HFF-Myc (cell line): ENCODE results near the gene LAPTM4A.
A peak's percentile ranks its signal among the peaks of the same experiment; 100 is the strongest.
"Not testable (repeated sequence)": the region's sequence is repeated elsewhere in the genome, so short reads cannot be mapped to it uniquely, and the experiment has no call there.

Source experiments
- DNase-seq: peaks from one replicate; pipeline ENCODE4 v3.0.0-alpha.2; 2011; ENCODE audit warnings: low read depth; ENCODE audit errors: extremely low read depth
- H3K4me3 ChIP-seq: replicated peaks from 2 replicates; pipeline ENCODE4 v1.5.1; 2011; ENCODE audit warnings: low read depth, mild to moderate bottlenecking, control low read depth, low read length
- TF ChIP-seq, protein P1 (sequence below): IDR thresholded peaks from 2 replicates; pipeline ENCODE4 v1.5.1; 2012; ENCODE audit warnings: mild to moderate bottlenecking, low read depth, low read length, control low read depth; ENCODE audit errors: missing control alignments

The LAPTM4A gene

DNA sequence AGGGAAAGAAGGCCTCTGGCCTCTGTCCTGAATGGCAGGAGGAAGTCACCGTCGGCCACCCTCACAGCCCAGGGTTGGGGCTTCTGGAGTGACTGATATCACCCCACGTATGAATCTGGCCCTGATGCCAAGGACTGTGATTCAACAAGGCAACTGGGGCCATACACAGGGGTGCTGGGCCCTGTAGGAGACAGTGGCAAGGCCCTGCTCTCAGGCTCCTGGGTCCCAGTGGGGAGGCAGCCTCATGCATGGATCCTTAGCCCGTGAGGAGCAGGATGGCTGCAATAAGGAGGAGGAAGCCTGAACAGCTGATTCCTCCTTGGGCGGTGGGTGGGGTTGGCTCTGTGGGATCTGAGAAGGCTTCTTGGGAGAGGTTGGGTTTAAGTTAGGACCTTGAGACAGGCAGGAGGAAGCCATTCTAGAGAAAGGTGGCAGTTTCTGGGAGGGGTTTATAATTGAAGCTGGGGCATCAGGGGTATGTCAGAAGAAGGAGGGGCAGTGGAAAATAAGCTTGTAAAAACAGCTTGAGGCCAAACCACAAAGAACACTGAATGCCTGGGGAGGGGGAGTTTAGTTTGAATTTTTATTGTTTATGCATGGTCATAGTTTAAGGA, 42.8 kb upstream of the LAPTM4A start:
- H3K4me3 ChIP-seq = no peak overlapping the region
- no peak for DNase-seq
- TF ChIP-seq, protein P1, sequence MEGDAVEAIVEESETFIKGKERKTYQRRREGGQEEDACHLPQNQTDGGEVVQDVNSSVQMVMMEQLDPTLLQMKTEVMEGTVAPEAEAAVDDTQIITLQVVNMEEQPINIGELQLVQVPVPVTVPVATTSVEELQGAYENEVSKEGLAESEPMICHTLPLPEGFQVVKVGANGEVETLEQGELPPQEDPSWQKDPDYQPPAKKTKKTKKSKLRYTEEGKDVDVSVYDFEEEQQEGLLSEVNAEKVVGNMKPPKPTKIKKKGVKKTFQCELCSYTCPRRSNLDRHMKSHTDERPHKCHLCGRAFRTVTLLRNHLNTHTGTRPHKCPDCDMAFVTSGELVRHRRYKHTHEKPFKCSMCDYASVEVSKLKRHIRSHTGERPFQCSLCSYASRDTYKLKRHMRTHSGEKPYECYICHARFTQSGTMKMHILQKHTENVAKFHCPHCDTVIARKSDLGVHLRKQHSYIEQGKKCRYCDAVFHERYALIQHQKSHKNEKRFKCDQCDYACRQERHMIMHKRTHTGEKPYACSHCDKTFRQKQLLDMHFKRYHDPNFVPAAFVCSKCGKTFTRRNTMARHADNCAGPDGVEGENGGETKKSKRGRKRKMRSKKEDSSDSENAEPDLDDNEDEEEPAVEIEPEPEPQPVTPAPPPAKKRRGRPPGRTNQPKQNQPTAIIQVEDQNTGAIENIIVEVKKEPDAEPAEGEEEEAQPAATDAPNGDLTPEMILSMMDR = no peak

DNA sequence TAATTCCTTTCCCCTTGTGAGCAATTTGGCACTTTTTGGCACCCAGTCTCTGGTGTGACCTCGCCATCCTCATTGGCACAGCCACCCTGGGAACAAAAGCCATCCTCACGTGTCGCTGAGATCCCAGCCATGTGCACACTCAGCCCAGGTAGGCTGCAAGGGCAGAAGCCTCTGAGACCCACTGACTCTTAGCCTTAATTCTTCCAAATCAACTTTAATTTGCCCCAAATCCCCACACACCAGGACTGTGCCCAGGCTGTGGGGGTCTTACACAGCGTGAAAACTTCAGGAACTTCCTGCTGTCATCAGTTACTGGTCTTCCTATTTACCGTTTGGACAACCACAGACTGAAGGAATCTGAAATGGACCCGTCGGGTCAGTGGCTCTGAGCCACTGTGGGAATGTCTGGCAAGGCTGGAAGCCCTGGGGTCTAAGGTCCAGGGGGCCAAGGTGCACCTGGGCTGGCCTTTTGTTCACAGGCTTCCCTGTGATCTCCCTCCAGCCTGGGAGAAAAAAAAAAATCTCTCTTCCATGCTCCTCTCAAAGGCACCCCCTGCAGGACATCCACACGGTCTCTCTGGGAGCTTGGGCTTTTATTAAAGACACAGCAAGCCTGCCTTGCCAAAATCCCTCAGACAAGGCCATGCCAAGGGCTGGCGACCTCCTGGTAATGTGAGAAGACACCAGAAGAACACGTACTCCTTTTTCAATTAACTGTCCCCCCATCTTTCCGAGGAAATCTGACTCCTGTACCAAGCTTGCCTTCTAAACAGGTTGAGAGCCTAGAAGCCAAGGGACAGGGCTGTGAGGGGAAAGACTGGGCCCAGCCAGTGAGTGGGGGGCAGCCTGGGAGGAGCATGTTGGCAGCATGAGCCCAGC, 42.1 kb upstream of the LAPTM4A start:
- DNase-seq = peak; percentile 66
- TF ChIP-seq, protein P1 = peak; percentile 66
- H3K4me3 ChIP-seq = no peak overlapping the region

DNA sequence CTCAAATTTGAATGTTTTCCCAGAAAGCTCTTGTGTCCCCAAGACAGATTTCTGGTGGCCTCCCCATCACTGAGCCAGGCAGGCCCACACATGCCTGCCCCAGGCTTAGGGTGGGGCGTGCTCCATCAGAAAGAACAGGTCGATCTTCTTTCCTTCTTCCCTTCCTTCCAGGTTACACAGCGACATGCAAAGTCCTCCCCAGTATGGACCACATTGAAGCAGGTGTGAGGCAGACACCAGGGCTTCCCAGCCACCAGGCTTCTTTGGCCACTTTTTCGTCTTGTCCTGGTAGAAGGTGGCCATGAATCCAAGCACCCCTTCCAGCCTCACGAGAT, 41.4 kb upstream of the LAPTM4A start:
- H3K4me3 ChIP-seq = no peak overlapping the region
- no peak for DNase-seq
- TF ChIP-seq, protein P1 = no peak

DNA sequence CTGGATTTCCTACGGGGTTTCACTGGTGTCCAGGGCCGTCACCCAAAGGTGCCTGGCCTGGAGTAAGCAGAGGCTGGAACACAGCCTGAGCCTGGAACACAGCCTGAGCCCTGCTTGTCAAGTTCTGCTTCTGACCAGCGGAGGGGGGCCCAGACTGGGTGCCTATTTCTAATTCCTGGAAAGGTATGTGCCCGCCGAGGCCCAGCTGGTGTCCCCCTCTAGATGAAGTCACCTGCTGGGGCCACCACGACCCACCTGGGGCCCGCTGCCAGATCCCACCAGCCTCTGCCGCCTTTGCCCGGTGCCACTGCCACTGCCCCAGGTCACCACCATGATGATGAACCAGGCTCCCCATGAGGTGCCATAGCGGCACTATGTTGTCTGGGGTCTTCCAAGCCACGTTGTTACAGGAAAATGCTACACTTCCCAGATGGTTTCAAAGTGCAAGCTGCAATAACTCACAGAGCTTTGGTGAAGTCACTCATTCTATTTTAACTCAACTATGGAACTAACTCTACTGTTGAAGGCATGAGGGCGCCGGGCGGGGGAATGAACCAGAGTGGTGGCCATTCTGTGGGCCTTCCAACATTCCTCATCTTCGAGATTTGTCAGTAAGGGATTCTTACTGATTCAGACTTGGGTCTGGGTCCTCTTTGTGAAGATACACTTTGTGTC, 40.9 kb upstream of the LAPTM4A start:
- no peak overlapping the region for H3K4me3 ChIP-seq
- no peak for DNase-seq
- TF ChIP-seq, protein P1 = no peak

DNA sequence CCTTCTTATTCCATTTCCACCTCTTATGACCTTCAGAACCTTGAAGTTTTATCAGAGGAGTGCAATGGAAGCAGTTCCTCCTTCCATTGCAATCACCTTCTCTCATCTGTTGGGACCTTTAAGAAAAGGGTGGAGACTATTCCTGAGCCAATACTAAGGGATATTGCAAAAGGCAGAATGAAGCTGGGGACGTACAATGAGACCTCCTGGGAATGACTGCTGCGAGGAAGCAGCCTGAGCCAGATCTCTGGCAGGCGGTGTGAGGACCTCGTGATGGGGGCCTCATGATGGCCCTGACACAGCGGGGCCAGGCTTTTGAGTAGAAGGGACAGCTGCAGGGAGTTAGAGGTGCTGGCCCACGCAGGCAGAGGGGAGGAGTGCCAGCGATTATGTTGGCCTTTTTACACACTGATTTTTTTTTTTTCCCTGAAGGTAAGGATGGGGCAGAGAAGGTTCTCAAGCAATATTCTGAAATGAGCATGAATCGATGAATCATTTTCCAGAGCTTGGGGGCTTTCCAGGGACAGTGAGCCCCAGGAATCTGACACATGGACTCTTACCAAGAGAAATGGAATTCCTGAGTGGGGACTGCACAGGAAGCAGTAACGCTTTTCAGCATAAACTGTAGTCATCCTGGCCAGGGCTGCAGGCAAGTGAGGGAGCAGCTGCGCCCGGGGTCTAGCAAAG, 40.0 kb upstream of the LAPTM4A start:
- TF ChIP-seq, protein P1 = no peak
- peak; percentile 66 for DNase-seq
- H3K4me3 ChIP-seq = no peak overlapping the region

DNA sequence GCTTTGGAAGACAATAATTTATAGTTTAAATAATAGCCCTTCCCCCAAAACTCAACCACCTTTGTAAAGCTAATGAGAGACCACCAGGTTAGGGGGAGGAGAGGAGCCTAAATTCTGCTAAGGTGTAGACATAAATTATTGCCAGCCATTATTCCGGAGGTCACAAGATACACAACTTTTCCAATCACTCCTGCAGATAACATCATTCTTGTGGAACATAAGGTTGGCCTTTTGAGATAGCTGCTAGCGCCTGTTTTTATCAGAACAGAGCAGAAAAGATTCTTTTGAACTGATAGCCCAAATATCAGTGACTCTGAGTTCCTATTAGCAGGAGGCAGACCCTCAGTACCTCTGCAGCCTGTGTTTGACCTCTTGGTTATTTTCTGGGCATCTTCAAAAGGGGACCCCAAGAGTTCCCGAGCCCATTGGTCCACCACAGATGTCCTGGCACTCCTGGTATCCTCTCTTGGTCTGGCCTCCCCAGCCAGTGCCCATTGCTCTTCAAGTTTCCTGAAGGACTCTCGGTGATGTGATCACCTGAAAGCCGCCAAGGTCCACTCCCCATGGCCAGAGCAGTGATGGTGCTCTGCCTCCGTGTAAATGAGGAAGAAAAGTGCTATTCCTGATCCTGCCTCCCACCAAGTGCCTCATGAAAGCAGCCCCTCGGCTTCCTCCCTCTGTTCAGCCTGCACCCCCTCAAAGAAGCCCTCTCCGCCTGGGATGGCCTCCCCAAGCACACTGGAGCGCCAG, 38.5 kb upstream of the LAPTM4A start:
- no peak for DNase-seq
- TF ChIP-seq, protein P1 = no peak
- H3K4me3 ChIP-seq = no peak overlapping the region

DNA sequence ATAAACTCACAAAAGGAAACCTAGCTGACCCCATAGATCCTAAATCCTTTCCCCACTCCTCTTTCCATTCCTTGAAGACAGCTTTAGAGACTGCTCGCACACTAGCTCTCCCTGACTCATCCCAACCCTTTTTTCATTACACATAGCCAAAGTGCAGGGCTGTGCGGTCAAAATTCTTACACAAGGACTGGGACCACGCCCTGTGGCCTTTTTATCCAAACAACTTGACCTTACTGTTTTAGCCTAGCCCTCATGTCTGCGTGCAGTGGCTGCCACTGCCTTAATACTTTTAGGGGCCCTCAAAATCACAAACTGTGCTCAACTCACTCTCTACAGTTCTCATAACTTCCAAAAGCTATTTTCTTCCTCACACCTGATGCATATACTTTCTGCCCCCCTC, 34.5 kb upstream of the LAPTM4A start:
- not testable (repeated sequence) for H3K4me3 ChIP-seq, DNase-seq

DNA sequence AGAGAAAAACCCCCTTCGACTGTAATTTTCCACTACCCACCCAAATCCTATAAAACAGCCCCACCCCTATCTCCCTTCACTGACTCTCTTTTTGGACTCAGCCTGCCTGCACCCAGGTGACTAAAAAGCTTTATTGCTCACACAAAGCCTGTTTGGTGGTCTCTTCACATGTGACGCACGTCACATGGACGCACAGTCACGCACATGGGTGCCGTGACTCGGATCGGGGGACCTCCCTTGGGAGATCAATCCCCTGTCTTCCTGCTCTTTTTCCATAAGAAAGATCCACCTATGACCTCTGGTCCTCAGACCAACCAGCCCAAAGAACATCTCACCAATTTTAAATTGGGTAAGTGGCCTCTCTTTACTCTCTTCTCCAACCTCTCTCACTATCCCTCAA, 31.4 kb upstream of the LAPTM4A start:
- H3K4me3 ChIP-seq, DNase-seq: not testable (repeated sequence)
